Measurements from ENCODE around the gene DDX1. TPM values are rescaled to one million over a fixed set of nuclear protein-coding genes. Genes with fewer than 3 reads are reported as not detected.
"Not testable (repeated sequence)": the region's sequence is repeated elsewhere in the genome, so short reads cannot be mapped to it uniquely, and the experiment has no call there.

Gene DDX1
- total RNA-seq, 1 donor from 2014 or later = 112 TPM

DNA sequence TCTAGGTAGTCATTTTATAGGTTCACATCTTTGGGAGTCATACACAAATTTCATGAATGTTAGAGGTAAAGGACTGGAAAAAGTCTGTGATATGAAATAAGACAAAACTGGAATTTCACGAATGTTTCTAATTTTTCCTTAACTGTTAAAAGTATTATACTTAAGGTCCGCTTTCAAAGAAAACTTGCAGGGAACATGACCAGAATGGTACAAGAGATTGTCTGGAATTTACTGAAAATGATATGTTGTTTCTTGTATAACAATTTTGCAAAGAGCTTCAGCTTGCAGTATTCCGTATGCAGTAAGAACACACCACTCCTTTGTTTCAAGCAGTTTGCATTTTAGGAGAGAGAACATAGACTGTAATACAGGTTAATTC lies 1.6 kb downstream of the DDX1 start:
- DNase-seq (ENCODE audit: low spot score) = no peak
- intact Hi-C loops (cut with DNase I) = no loop called here

DNA sequence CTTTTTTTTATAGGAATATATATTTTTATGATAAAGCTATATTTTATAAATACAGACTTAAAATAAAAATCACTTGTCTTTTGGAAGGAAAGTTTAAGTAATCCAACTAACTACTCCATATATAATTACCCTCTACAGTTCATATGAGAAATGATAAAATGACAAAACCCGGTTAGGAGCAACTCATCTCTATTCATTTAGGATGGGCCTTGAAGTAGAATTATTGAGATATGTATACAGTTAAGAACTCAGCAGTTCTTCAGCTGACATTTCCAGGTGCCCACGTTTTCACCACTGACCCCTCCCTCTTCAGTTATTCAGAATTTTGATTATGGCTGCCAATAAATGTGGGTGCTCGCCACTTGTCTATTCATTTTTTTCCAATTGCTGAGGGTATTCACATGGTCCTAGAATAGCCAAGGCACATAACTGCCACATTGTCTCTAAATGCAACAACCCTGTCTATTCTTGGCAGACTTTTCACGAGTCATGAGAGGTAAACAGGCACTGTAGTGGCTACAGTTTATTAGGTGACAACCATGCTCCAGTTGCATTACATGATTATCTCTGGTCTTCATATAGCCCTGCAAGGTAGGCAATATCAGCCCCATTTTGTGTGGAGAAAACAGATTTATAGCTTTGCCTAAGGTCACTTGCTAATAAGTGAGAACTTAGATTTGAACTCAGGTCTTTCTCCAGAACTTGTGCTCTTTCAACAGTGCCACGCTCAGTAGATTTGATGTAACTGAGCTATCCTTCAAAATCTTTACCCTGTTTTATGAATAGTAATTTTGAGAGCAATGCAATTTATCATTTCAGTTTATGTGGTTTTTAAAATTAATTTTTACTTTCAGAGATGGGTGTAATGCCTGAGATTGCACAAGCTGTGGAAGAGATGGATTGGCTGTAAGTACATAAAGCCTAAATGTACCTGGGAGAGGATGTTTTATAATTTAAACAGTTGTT lies 2.9 kb downstream of the DDX1 start:
- intact Hi-C loops (cut with DNase I) = no loop called here
- DNase-seq (ENCODE audit: low spot score) = no peak

DNA sequence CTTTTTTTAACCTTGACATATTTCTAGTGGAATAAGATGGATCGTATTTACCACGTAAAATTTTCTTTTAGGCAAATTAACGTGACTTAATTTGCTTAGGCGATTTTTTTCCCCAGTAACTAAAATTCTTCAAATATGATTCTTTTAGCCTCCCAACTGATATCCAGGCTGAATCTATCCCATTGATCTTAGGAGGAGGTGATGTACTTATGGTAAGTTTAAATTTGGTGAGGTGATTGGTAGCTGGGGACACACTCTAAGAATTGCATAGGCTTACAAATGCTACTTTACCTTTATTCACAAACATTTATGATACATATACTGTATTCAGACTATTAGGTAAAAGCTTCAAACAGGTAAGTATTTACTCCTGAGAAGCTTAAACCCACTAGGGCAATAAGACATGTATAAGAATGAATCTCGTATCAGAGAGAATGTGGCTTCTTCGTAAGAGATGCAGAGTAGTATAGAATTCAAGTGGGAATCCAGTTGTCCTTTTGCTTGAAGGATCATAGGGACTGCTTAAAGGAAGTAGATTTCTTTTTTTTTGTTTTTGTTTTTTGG lies 3.8 kb downstream of the DDX1 start:
- intact Hi-C loops (cut with DNase I) = no loop called here
- DNase-seq (ENCODE audit: low spot score) = no peak

DNA sequence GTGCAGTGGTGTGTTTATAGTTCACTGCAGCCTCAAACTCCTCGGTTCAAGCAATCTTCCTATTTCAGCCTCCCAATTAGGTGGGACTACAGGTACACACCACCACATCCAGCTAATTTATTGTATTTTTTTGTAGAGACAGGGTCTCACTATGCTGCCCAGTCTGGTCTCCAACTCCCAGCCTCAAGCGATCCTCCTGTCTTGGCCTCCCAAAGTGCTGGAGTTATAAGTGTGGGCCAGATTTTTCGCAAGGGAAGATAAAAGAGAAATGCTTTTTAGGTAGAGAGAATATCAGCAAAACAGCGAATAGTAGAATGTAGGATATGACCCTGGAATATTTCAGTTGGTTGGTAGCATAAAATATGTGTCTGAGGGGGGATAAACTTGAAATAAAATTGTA lies 4.3 kb downstream of the DDX1 start:
- intact Hi-C loops (cut with DNase I) = no loop called here
- no peak for DNase-seq (ENCODE audit: low spot score)

DNA sequence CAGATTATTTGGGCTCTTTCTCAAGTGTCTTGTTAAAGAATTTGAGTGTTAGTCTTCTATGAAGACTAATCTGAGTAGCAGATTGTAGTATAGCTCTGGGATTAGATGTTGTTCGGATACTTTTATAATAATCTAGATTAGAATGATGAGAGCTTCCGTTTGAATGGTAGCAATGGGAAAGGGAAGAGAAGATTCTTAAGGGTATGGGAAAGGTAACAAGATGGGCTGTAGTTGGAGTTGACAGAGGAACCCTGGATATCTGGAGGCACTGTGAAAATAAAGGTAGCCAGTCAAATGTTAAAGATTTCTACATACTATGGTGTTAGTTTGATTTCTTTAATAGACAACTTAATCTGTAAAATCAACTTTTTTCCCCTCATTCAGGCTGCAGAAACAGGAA lies 4.7 kb downstream of the DDX1 start:
- DNase-seq (ENCODE audit: low spot score) = no peak
- intact Hi-C loops (cut with DNase I) = no loop called here

DNA sequence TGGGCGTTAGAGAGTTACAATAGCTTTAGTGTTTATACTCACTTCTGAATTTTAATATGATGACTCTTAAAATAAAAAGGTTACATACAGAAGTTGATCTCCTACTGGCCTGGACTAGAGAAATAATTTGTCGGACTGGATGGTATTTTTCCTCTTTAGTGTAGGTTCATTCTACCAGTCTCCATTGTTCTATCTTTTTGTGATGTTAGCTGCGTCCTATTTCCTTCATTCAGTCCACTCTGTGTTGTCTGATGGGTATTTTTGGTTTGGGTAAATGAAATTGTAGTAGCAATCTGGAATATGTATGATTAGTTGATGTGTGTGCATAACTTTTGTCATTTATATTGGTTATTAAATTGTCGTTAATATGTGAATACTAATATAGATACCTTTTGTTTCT lies 5.3 kb downstream of the DDX1 start:
- intact Hi-C loops (cut with DNase I) = no loop called here
- DNase-seq (ENCODE audit: low spot score) = no peak

DNA sequence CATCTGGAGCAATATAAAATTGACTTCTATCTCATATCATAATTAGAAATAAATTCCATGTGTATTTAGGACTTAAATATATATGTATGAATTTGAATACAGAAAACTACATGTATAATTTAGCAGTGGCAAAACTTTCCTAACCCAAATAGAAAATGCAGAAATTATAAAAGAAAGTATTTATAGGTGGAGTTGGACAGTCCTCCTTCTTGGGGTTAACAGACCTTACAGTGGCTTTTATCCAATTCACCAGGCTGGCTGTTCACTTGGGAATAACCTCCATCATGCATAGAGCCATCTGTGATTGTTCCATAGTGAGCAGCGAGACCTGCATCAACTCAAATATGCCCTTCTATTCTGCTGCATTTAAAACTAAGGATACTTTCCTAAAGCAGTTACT lies 8.3 kb downstream of the DDX1 start:
- no peak for DNase-seq (ENCODE audit: low spot score)
- intact Hi-C loops (cut with DNase I) = no loop called here

DNA sequence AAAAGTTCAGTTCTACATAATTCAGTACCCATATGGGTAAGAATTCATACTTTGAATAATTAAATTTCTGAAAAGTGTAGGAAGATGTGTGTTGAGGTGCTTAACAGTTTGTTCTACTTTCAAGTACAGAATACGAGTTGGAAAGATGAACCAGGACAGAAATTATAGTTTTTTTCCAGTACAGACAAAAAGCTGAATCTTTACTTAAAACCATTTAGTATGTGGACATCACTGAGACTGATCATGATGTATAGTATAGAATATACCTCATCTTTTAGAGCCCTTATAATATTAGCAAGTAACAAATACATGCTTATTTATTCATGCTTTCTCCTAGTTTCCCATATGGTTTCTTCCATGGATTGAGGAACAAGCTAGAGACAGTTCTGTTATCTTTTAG lies 10.0 kb downstream of the DDX1 start:
- intact Hi-C loops (cut with DNase I) = no loop called here
- no peak for DNase-seq (ENCODE audit: low spot score)

DNA sequence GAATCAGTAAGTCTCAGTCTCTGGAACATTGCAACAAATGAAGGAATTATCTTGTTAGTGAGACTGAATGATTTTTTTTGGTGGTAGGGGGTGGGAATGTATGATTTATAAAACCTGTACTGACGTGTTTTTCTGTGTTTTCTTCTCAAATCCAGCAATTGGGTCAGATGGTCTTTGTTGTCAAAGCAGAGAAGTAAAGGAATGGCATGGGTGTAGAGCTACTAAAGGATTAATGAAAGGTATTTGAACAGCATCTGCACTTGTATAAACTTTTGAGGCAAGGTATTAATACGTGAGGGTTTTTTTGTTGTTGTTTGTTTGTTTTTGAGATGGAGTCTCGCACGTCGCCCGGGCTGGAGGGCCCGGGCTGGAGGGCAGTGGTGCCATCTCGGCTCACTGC lies 10.7 kb downstream of the DDX1 start:
- DNase-seq (ENCODE audit: low spot score) = no peak
- intact Hi-C loops (cut with DNase I) = no loop called here

DNA sequence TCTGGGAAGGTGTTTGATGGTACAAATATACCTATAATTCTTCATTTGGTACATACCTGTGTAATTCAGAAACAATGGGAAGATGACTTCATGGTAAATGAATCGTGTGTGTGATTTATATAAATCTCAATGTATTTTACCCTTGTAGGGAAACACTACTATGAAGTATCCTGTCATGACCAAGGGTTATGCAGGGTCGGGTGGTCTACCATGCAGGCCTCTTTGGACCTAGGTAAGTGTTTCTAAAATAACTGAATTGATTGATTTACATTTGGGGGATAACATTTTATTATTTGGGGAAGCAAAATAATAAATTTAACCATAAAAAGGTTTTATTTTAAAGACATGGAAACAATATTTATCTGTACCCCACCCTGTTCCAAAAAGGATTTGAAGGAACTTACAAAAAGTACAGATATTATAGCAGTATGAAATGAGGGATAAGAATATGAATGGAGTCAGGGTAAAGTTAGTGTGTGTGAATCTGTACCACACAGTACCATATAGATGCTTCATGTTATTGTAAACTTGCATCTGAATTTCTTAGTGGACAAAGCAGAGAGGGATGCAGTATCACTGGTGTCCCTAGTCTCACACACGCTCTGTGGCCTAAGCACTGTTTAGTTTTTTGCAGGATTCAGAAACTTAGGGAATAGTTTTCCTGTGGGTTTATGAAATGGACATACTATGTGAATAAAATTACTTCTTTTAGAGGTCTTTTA lies 11.5 kb downstream of the DDX1 start:
- intact Hi-C loops (cut with DNase I) = no loop called here
- DNase-seq (ENCODE audit: low spot score) = no peak

DNA sequence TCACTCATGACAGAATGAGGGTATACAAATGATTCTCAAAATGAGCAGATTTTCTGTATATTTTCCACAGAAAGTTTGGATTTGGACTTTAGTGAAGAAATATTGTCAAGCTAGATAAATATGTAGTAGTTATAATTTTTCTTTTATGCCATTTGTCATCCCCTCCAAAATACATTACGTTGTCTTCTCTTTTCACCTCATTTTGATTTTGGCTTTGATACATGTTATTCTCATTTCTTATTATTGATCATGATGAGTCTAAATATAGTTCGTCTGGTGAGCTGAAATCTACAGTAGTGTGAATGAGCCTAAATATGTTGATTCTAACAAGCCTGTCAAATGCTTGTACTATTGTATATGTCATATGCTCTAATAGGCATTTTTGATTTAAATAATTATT lies 12.3 kb downstream of the DDX1 start:
- no peak for DNase-seq (ENCODE audit: low spot score)
- intact Hi-C loops (cut with DNase I) = no loop called here

DNA sequence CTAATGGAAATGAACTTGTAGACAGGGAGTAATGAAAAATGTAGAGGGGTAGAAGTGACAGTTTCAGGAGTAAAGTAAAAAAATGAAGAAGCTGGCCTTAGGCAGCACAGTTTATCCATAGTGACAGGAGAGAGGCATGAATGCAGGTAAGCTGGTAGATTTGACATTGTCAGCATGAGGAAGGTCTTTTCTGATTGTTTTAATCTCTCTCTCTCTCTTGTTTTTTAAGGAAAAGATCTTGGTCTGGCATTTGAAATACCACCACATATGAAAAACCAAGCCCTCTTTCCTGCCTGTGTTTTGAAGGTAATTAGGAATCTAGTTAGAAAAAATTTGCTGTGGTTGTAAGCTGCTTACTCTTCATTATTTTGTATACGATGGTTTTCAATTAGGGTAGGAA lies 14.1 kb downstream of the DDX1 start:
- intact Hi-C loops (cut with DNase I) = no loop called here

DNA sequence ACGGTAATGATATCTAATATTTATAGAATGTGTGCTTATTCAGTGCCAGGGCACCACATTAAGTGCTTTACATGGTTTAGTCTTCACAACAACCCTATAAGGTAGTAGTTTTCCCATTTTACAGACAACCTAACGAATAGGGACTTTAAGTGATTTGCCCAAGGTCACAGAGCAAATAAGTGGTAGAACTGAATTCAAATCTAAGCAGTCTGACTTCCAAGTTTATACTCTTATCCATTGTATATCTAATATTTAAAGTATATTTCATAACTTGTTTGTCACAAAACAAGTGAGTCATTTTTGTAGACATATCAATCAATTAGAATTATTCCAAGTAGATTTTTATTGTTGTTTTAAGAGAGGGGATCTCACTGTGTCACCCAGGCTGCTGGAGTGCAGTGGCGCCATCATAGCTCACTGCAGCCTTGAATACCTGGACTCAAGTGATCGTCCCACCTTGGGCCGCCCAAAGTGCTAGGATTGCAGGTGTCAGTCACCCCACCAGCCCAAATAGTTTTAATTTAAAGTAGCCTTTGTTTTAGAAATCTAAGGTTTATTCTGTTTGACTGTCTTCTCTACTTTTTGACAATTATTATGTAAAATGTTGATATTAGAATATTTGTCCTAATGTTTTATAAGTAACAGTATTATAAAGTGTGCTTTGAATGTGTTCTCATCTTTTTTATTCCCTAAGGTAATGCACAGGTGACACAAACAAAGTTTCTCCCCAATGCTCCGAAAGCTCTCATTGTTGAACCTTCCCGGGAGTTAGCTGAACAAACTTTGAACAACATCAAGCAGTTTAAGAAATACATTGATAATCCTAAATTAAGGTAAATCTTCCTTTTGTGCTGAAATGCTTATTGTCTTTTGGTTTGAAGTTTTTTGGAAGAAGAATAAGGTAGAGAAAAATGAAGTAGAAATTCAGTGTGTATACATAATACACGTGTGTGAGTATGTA lies 15.1 kb downstream of the DDX1 start:
- intact Hi-C loops (cut with DNase I) = no loop called here

More for the DNA sequence above, 14.1 kb downstream of the DDX1 start:
- DNase-seq (ENCODE audit: low spot score) = no peak

DNA sequence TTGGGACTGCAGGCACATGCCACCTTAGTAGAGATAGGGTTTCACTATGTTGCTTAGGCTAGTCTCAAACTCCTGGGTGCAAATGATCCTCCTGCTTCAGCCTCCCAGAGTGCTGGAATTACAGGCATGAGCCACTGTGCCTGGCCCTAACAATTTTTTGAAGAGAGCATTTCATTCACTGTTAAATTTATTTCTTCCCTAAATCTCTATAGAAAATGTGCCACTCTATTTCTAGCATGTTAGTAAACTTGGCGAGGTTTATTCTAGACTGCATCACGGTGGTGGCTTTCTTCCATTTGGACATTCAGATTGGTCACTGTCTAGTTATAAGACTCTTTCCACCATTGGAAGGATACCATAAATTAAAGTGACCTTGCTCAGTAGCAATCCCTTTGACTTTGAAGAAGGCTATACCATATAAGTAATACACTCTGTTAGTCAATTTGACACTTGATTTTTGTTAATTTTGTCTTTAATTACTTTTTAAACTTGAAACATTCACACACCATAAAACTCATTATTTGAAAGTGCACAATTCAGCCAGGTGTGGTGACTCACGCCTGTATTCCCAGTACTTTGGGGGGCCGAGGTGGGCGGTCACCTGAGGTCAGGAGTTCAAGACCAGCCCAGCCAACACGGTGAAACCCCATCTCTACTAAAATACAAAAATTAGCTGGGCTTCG lies 16.2 kb downstream of the DDX1 start:
- DNase-seq (ENCODE audit: low spot score) = no peak
- intact Hi-C loops (cut with DNase I) = no loop called here

More for the DNA sequence above, 15.1 kb downstream of the DDX1 start:
- no peak for DNase-seq (ENCODE audit: low spot score)

DNA sequence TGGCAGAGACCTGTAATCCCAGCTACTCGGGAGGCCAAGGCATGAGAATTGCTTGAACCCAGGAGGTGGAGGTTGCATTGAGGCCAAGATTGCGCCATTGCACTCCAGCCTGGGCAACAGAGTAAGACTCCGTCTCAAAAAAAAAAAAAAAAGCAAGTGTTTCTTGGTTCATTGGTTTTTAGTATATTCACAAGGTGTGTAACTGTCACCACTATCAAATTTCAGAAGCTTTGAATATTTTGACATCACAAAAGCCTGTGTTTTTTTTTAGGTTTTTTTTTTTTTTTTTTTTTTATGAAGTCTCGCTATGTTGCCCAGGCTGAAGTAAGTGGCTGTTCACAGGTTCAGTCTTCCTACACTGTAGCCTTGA lies 16.7 kb downstream of the DDX1 start:
- intact Hi-C loops (cut with DNase I) = no loop called here
- no peak for DNase-seq (ENCODE audit: low spot score)

DNA sequence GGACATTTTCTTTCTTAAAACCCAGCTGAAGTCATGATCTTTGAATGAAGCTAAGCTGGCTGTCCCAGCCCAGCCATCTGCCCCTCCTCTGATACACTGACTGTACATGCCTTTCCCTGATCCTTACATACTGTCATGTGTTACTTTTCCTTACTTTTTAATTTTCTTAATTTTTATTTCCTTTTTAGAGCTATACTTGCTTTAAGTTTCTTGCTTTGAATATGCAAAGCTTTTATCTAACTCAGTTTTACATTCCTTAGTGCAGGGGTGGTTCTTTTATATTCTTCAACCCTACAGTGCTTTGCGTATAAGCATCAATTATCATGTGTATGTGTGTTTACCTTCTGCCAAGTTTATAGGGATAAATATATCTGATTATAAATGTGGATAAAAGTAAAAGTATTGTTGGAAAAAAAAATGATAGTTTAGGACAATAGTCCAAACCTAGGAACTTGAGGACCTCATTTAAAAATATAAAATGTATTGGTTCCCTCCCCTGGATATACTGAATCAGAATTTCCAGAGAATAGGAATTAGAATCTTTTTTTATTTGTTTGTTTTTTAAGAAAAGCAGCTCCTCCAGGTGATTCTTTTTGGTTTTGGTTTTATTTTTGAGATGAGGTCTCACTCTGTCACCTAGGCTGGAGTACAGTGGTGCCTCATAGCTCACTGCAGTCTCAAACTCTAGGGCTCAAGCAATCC lies 17.8 kb downstream of the DDX1 start:
- intact Hi-C loops (cut with DNase I) = no loop called here
- DNase-seq (ENCODE audit: low spot score) = no peak

DNA sequence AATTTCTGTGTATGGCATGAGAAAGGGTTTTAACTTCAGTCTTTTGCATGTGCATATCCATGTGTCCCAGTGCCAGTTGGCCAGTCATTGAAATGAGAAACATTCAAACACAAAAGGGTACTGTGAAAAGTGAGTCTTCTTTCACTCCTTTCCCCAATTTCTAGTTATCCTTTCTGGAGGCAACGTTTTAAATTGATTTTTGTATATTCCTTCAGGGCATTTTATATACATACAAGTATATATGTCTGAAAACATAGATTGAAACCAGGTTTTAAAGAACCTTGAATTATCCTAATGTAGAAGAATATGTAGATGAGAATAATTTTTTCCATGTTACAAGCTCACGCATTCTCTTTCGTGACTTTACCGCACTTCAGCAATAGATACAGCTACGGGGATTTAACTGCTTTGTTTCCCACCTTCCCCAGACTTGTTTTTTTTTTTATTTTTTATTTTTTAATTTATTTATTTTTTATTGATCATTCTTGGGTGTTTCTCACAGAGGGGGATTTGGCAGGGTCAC lies 18.8 kb downstream of the DDX1 start:
- no peak for DNase-seq (ENCODE audit: low spot score)
- intact Hi-C loops (cut with DNase I) = no loop called here

DNA sequence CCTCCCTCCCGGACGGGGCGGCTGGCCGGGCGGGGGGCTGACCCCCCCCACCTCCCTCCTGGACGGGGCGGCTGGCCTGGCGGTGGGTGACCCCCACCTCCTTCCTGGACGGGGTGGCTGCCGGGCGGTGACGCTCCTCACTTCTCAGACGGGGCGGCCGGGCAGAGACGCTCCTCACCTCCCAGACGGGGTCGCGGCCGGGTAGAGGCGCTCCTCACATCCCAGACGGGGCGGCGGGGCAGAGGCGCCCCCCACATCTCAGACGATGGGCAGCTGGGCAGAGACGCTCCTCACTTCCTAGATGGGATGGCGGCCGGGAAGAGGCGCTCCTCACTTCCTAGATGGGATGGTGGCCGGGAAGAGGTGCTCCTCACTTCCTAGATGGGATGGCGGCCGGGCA lies 20.4 kb downstream of the DDX1 start:
- intact Hi-C loops (cut with DNase I); DNase-seq (ENCODE audit: low spot score): not testable (repeated sequence)

Data from cardiac septum (tissue), 1 donor.